ENCODE measurements around the gene ACER1.

Gene ACER1

GRCh38 chr19:6271721-6272410, 61.5 kb downstream of the ACER1 start:
- Mint-ChIP-seq H3K27me3 (no peaks in the 10 kb centered on the region), H3K27ac (peak overlapping the region; percentile 78), H3K9me3 (no peaks in the 10 kb centered on the region), H3K36me3 (ENCODE audit: low read depth) (peaks cover 82% of the 10 kb centered on the region), H3K4me1 (ENCODE audit: low read depth) (peaks cover 56% of the 10 kb centered on the region), H3K4me3 (no peak overlapping the region)
- no peak for DNase-seq

GRCh38 chr19:6271251-6271650, 62.2 kb downstream of the ACER1 start:
- H3K27me3 Mint-ChIP-seq, result no peaks in the 10 kb centered on the region
- no peak for DNase-seq
- no peaks in the 10 kb centered on the region for H3K9me3 Mint-ChIP-seq
- H3K27ac Mint-ChIP-seq, result peak overlapping the region; percentile 78
- peaks cover 81% of the 10 kb centered on the region for H3K36me3 Mint-ChIP-seq (ENCODE audit: low read depth)
- peaks cover 52% of the 10 kb centered on the region for H3K4me1 Mint-ChIP-seq (ENCODE audit: low read depth)
- H3K4me3 Mint-ChIP-seq, result no peak overlapping the region

- Mint-ChIP-seq H3K27me3 (no peaks in the 10 kb centered on the region), H3K36me3 (ENCODE audit: low read depth) (peaks cover 81% of the 10 kb centered on the region), H3K4me1 (ENCODE audit: low read depth) (peaks cover 48% of the 10 kb centered on the region), H3K9me3 (no peaks in the 10 kb centered on the region), H3K4me3 (no peak overlapping the region), H3K27ac (peak overlapping the region; percentile 78)
- DNase-seq, result no peak
Observed at GRCh38 chr19:6270822-6271221, 62.6 kb downstream of the ACER1 start.

- peak overlapping the region; percentile 78 for H3K27ac Mint-ChIP-seq
- no peaks in the 10 kb centered on the region for H3K9me3 Mint-ChIP-seq
- peaks cover 82% of the 10 kb centered on the region for H3K36me3 Mint-ChIP-seq (ENCODE audit: low read depth)
- DNase-seq, result no peak
- no peak overlapping the region for H3K4me3 Mint-ChIP-seq
- H3K4me1 Mint-ChIP-seq (ENCODE audit: low read depth), result peaks cover 41% of the 10 kb centered on the region
- no peaks in the 10 kb centered on the region for H3K27me3 Mint-ChIP-seq
Observed at GRCh38 chr19:6270076-6270745, 63.2 kb downstream of the ACER1 start.

- Mint-ChIP-seq H3K36me3 (ENCODE audit: low read depth) (peaks cover 85% of the 10 kb centered on the region), H3K27me3 (no peaks in the 10 kb centered on the region), H3K9me3 (no peaks in the 10 kb centered on the region), H3K4me1 (ENCODE audit: low read depth) (peaks cover 34% of the 10 kb centered on the region), H3K27ac (peak overlapping the region; percentile 68), H3K4me3 (no peak overlapping the region)
- no peak for DNase-seq
Observed at GRCh38 chr19:6269101-6269886, 64.1 kb downstream of the ACER1 start.

- H3K27ac Mint-ChIP-seq, result peak overlapping the region; percentile 68
- H3K4me1 Mint-ChIP-seq (ENCODE audit: low read depth), result peaks cover 30% of the 10 kb centered on the region
- H3K9me3 Mint-ChIP-seq, result no peaks in the 10 kb centered on the region
- no peak for DNase-seq
- H3K4me3 Mint-ChIP-seq, result no peak overlapping the region
- H3K36me3 Mint-ChIP-seq (ENCODE audit: low read depth), result peaks cover 87% of the 10 kb centered on the region
- no peaks in the 10 kb centered on the region for H3K27me3 Mint-ChIP-seq
Observed at GRCh38 chr19:6268382-6268771, 65.0 kb downstream of the ACER1 start.

- H3K4me1 Mint-ChIP-seq (ENCODE audit: low read depth), result peaks cover 28% of the 10 kb centered on the region
- no peak for DNase-seq
- no peaks in the 10 kb centered on the region for H3K9me3 Mint-ChIP-seq
- no peak overlapping the region for H3K4me3 Mint-ChIP-seq
- no peaks in the 10 kb centered on the region for H3K27me3 Mint-ChIP-seq
- H3K36me3 Mint-ChIP-seq (ENCODE audit: low read depth), result peaks cover 89% of the 10 kb centered on the region
- peak overlapping the region; percentile 18 for H3K27ac Mint-ChIP-seq
Observed at GRCh38 chr19:6267552-6268381, 65.6 kb downstream of the ACER1 start.

GRCh38 chr19:6264803-6265202, 68.6 kb downstream of the ACER1 start:
- no peak overlapping the region for H3K27ac Mint-ChIP-seq
- H3K36me3 Mint-ChIP-seq (ENCODE audit: low read depth), result peaks cover 95% of the 10 kb centered on the region
- DNase-seq, result no peak
- peaks cover 25% of the 10 kb centered on the region for H3K4me1 Mint-ChIP-seq (ENCODE audit: low read depth)
- no peaks in the 10 kb centered on the region for H3K27me3 Mint-ChIP-seq
- no peaks in the 10 kb centered on the region for H3K9me3 Mint-ChIP-seq
- H3K4me3 Mint-ChIP-seq, result no peak overlapping the region

- H3K27me3 Mint-ChIP-seq, result no peaks in the 10 kb centered on the region
- peak overlapping the region; percentile 44 for H3K27ac Mint-ChIP-seq
- H3K4me1 Mint-ChIP-seq (ENCODE audit: low read depth), result peaks cover 25% of the 10 kb centered on the region
- no peaks in the 10 kb centered on the region for H3K9me3 Mint-ChIP-seq
- DNase-seq, result no peak
- H3K36me3 Mint-ChIP-seq (ENCODE audit: low read depth), result peaks cover 95% of the 10 kb centered on the region
- H3K4me3 Mint-ChIP-seq, result no peak overlapping the region
Observed at GRCh38 chr19:6263735-6264444, 69.5 kb downstream of the ACER1 start.

- no peaks in the 10 kb centered on the region for H3K27me3 Mint-ChIP-seq
- DNase-seq, result no peak
- no peak overlapping the region for H3K4me3 Mint-ChIP-seq
- H3K27ac Mint-ChIP-seq, result peak overlapping the region; percentile 41
- no peaks in the 10 kb centered on the region for H3K9me3 Mint-ChIP-seq
- H3K36me3 Mint-ChIP-seq (ENCODE audit: low read depth), result peaks cover 95% of the 10 kb centered on the region
- peaks cover 27% of the 10 kb centered on the region for H3K4me1 Mint-ChIP-seq (ENCODE audit: low read depth)
Observed at GRCh38 chr19:6263306-6263705, 70.1 kb downstream of the ACER1 start.

GRCh38 chr19:6262519-6262918, 70.9 kb downstream of the ACER1 start:
- peaks cover 24% of the 10 kb centered on the region for H3K4me1 Mint-ChIP-seq (ENCODE audit: low read depth)

GRCh38 chr19:6261883-6262282, 71.5 kb downstream of the ACER1 start:
- no peaks in the 10 kb centered on the region for H3K27me3 Mint-ChIP-seq
- no peaks in the 10 kb centered on the region for H3K9me3 Mint-ChIP-seq
- peaks cover 25% of the 10 kb centered on the region for H3K4me1 Mint-ChIP-seq (ENCODE audit: low read depth)
- peaks cover 97% of the 10 kb centered on the region for H3K36me3 Mint-ChIP-seq (ENCODE audit: low read depth)
- no peak overlapping the region for H3K27ac Mint-ChIP-seq
- no peak for DNase-seq
- no peak overlapping the region for H3K4me3 Mint-ChIP-seq

More at GRCh38 chr19:6262519-6262918, 70.9 kb downstream of the ACER1 start:
- H3K27ac Mint-ChIP-seq, result no peak overlapping the region
- H3K36me3 Mint-ChIP-seq (ENCODE audit: low read depth), result peaks cover 95% of the 10 kb centered on the region
- no peaks in the 10 kb centered on the region for H3K9me3 Mint-ChIP-seq
- no peak for DNase-seq
- no peak overlapping the region for H3K4me3 Mint-ChIP-seq
- no peaks in the 10 kb centered on the region for H3K27me3 Mint-ChIP-seq

- Mint-ChIP-seq H3K27me3 (no peaks in the 10 kb centered on the region), H3K4me1 (ENCODE audit: low read depth) (peaks cover 26% of the 10 kb centered on the region), H3K9me3 (no peaks in the 10 kb centered on the region), H3K36me3 (ENCODE audit: low read depth) (peaks cover 96% of the 10 kb centered on the region), H3K4me3 (no peak overlapping the region), H3K27ac (no peak overlapping the region)
- DNase-seq, result peak; percentile 55
Observed at GRCh38 chr19:6260912-6261650, 72.3 kb downstream of the ACER1 start.
